SK-N-SH treated with all-trans-retinoic acid at 6 μM for 48 hours (cell line): Measurements from ENCODE around the gene CDHR4.

Experiments used
- ATAC-seq: fragments of 200-7000 bp; cut with Tn5 transposase; 3 replicates; pipeline ENCODE4 v1.9.1; 2020; ENCODE audit warnings: mild to moderate bottlenecking, moderate library complexity
- ARNTL ChIP-seq: fragments of 450-650 bp; formaldehyde crosslinking; IDR thresholded peaks from 2 replicates; pipeline ENCODE4 v1.5.0; 2020; ENCODE audit warnings: low read depth, mild to moderate bottlenecking, moderate library complexity, borderline replicate concordance
- BACH2 ChIP-seq: fragments of 250-450 bp; sonication (Bioruptor Pico); IDR thresholded peaks from 2 replicates; pipeline ENCODE4 v1.9.0; 2021; ENCODE audit warnings: mild to moderate bottlenecking, borderline replicate concordance
- CREB5 ChIP-seq: fragments of 250-450 bp; sonication (Bioruptor Pico); IDR thresholded peaks from 2 replicates; pipeline ENCODE4 v1.5.1; 2020; ENCODE audit warnings: low read depth, mild to moderate bottlenecking, moderate library complexity
- CSDC2 ChIP-seq: fragments of 250-450 bp; sonication (Bioruptor Pico); IDR thresholded peaks from 2 replicates; pipeline ENCODE4 v1.5.0; 2020; ENCODE audit warnings: mild to moderate bottlenecking, moderate library complexity
- CSRNP3 ChIP-seq: fragments of 250-450 bp; sonication (Bioruptor Pico); IDR thresholded peaks from 2 replicates; pipeline ENCODE4 v1.5.1; 2021; ENCODE audit warnings: mild to moderate bottlenecking, moderate library complexity
- ESRRG ChIP-seq: fragments of 250-450 bp; sonication (Bioruptor Pico); IDR thresholded peaks from 2 replicates; pipeline ENCODE4 v1.6.1; 2021; ENCODE audit warnings: mild to moderate bottlenecking
- GLIS3 ChIP-seq: fragments of 250-450 bp; sonication (Bioruptor Pico); IDR thresholded peaks from 2 replicates; pipeline ENCODE4 v1.5.0; 2020; ENCODE audit warnings: mild to moderate bottlenecking, moderate library complexity
- ISL1 ChIP-seq: fragments of 250-450 bp; sonication (Bioruptor Pico); IDR thresholded peaks from 2 replicates; pipeline ENCODE4 v2.1.2; 2022; ENCODE audit warnings: mild to moderate bottlenecking, moderate library complexity
- OSR1 ChIP-seq: fragments of 250-450 bp; sonication (Bioruptor Pico); IDR thresholded peaks from 2 replicates; pipeline ENCODE4 v1.8.0; 2022; ENCODE audit warnings: moderate library complexity, mild to moderate bottlenecking, inconsistent platforms
- PATZ1 ChIP-seq: fragments of 250-450 bp; sonication (Bioruptor Pico); IDR thresholded peaks from 2 replicates; pipeline ENCODE4 v1.8.0; 2020; ENCODE audit warnings: mild to moderate bottlenecking, moderate library complexity, borderline replicate concordance
- POU6F1 ChIP-seq: fragments of 250-450 bp; sonication (Bioruptor Pico); IDR thresholded peaks from 2 replicates; pipeline ENCODE4 v1.8.0; 2021; ENCODE audit warnings: low read depth, mild to moderate bottlenecking, moderate library complexity, borderline replicate concordance
- PPARA ChIP-seq: fragments of 250-450 bp; sonication (Bioruptor Pico); IDR thresholded peaks from 2 replicates; pipeline ENCODE4 v1.5.0; 2020; ENCODE audit warnings: mild to moderate bottlenecking, borderline replicate concordance
- SNAI2 ChIP-seq: fragments of 250-450 bp; sonication (Bioruptor Pico); IDR thresholded peaks from 2 replicates; pipeline ENCODE4 v1.5.0; 2020; ENCODE audit warnings: mild to moderate bottlenecking, moderate library complexity
- TCF4 ChIP-seq: fragments of 250-450 bp; sonication (Bioruptor Pico); IDR thresholded peaks from 2 replicates; pipeline ENCODE4 v1.8.0; 2021; ENCODE audit warnings: mild to moderate bottlenecking, moderate library complexity, borderline replicate concordance
- TOX ChIP-seq: fragments of 250-450 bp; sonication (Bioruptor Pico); IDR thresholded peaks from 2 replicates; pipeline ENCODE4 v1.8.0; 2021; ENCODE audit warnings: mild to moderate bottlenecking, moderate library complexity, borderline replicate concordance
- TSHZ2 ChIP-seq: fragments of 250-450 bp; sonication (Bioruptor Pico); IDR thresholded peaks from 2 replicates; pipeline ENCODE4 v1.5.0; 2020; ENCODE audit warnings: mild to moderate bottlenecking, moderate library complexity
- ZFP3 ChIP-seq: fragments of 250-450 bp; sonication (Bioruptor Pico); IDR thresholded peaks from 2 replicates; pipeline ENCODE4 v1.5.0; 2020; ENCODE audit warnings: mild to moderate bottlenecking, moderate library complexity
- ZNF565 ChIP-seq: fragments of 450-650 bp; formaldehyde crosslinking; conservative IDR thresholded peaks from 2 replicates; pipeline ENCODE4 v1.5.0; 2020; ENCODE audit warnings: low read depth, mild to moderate bottlenecking, moderate library complexity
- ZNF70 ChIP-seq: fragments of 450-650 bp; formaldehyde crosslinking; IDR thresholded peaks from 2 replicates; pipeline ENCODE4 v1.5.0; 2020; ENCODE audit warnings: mild to moderate bottlenecking, moderate library complexity
- ZNF8 ChIP-seq: fragments of 450-650 bp; formaldehyde crosslinking; IDR thresholded peaks from 2 replicates; pipeline ENCODE4 v1.5.0; 2020; ENCODE audit warnings: mild to moderate bottlenecking, moderate library complexity

The CDHR4 gene

GRCh38 chr3:49805367-49805782 lies 5.7 kb upstream of the CDHR4 start:
- ATAC-seq, result peak; percentile 33
- TF ChIP-seq SNAI2 (CRISPR knock-in tag) (no peak), CSRNP3 (CRISPR knock-in tag) (no peak), PPARA (CRISPR knock-in tag) (no peak), TCF4 (CRISPR knock-in tag) (peak; percentile 52; the same call in 1 of the 2 replicates)

- no peak for ATAC-seq
- TF ChIP-seq POU6F1 (CRISPR knock-in tag) (no peak), CREB5 (no peak), GLIS3 (no peak), ZFP3 (CRISPR knock-in tag) (no peak), ISL1 (CRISPR knock-in tag) (no peak), TOX (CRISPR knock-in tag) (no peak), PATZ1 (no peak), ZNF565 (no peak), CSDC2 (CRISPR knock-in tag) (no peak), OSR1 (CRISPR knock-in tag) (no peak), ZNF8 (no peak), SNAI2 (CRISPR knock-in tag) (no peak), BACH2 (CRISPR knock-in tag) (no peak), TCF4 (CRISPR knock-in tag) (no peak), ESRRG (CRISPR knock-in tag) (no peak), TSHZ2 (CRISPR knock-in tag) (no peak), CSRNP3 (CRISPR knock-in tag) (no peak), ARNTL (CRISPR knock-in tag) (no peak), ZNF70 (CRISPR knock-in tag) (no peak)
These were observed 4.7 kb upstream of the CDHR4 start for GRCh38 chr3:49804141-49805041.
